Loucy (cell line): ENCODE results near the gene AVPR1A.

Experiments
- CTCF ChIP-seq: fragments of 200-600 bp; sonication (generic); conservative IDR thresholded peaks from 2 replicates; pipeline ENCODE4 v1.5.1; 2014; ENCODE audit warnings: mild to moderate bottlenecking, antibody characterized with exemption, low read length
- EZH2phosphoT487 ChIP-seq: fragments of 200-600 bp; IDR thresholded peaks from 2 replicates; pipeline ENCODE4 v1.6.1; 2018; ENCODE audit warnings: antibody characterized with exemption, mild to moderate bottlenecking, moderate library complexity, borderline replicate concordance

DNA sequence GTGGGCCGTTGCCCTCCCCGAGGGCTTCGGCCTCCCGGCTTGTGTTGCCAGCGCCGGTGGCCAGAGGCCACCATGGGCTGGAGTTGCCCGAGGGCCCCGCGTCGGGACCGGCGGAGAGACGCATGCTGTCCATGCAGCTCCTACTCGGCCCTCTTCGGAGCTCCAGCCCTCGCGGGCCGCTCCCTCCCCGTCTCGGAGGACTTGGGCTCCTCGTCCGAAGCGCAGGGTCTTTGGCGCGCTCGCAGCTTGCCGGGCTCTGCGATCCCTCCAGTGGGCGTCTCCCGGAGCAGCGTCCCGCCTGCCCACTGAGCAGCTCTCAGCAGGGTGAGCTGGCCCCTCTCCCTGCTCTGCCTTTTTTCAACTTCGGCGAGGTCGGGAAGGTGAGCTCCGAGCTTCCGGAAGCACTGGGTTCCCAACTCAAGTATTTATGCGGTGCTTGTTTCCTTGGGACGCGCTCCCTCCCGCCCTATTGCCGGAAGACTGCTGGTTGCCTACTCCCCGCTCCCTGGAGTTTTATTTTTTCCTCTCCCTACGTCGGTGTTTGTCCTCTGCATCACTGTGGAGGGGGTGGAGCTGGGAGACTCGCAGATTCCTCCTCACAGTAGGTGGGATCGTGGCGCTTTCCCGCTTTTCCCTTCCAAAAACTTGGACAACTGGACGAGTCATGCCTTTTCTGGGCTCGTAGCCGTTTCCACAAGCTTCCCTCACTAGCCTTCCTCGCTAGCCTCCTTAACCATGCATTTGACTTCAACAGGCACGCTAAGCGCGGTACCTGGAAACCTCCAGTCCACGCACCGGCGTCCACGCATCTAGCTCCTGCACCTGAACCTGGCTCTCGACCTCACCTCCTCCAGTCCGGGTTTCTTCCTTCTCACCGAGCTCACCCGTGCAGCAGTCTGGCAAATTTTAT, at the start of gene AVPR1A:
- TF ChIP-seq CTCF (no peak), EZH2phosphoT487 (no peak)
